Cardiac fibroblast (primary cell): ENCODE data around the gene UBE4B.

Source experiments
- DNase-seq, 2 donors: peaks; one replicate each; pipeline versions ENCODE4 v3.0.0 to v3.0.0-alpha.2; 2010; ENCODE audit warnings: low read depth in 2 of 2
- H3K4me3 ChIP-seq, 2 donors: replicated peaks in 1 of 2; 1 replicate in 1 of 2; 2 replicates in 1 of 2; pipeline ENCODE4 v1.5.1; 2011; ENCODE audit warnings: low read depth in 2 of 2, low read length in 2 of 2, mild to moderate bottlenecking in 2 of 2, moderate library complexity in 1 of 2
- TF ChIP-seq, protein P1 (sequence below): IDR thresholded peaks from one replicate; pipeline ENCODE4 v1.5.1; 2011; ENCODE audit warnings: low read depth, mild to moderate bottlenecking, low read length, inconsistent platforms

UBE4B gene

GRCh38 chr1:10045480-10046355 is 13.0 kb downstream of the UBE4B start:
- TF ChIP-seq, protein P1, sequence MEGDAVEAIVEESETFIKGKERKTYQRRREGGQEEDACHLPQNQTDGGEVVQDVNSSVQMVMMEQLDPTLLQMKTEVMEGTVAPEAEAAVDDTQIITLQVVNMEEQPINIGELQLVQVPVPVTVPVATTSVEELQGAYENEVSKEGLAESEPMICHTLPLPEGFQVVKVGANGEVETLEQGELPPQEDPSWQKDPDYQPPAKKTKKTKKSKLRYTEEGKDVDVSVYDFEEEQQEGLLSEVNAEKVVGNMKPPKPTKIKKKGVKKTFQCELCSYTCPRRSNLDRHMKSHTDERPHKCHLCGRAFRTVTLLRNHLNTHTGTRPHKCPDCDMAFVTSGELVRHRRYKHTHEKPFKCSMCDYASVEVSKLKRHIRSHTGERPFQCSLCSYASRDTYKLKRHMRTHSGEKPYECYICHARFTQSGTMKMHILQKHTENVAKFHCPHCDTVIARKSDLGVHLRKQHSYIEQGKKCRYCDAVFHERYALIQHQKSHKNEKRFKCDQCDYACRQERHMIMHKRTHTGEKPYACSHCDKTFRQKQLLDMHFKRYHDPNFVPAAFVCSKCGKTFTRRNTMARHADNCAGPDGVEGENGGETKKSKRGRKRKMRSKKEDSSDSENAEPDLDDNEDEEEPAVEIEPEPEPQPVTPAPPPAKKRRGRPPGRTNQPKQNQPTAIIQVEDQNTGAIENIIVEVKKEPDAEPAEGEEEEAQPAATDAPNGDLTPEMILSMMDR = no peak
- H3K4me3 ChIP-seq = no peak overlapping the region
- DNase-seq = peak; percentile 24 to 62

DNA sequence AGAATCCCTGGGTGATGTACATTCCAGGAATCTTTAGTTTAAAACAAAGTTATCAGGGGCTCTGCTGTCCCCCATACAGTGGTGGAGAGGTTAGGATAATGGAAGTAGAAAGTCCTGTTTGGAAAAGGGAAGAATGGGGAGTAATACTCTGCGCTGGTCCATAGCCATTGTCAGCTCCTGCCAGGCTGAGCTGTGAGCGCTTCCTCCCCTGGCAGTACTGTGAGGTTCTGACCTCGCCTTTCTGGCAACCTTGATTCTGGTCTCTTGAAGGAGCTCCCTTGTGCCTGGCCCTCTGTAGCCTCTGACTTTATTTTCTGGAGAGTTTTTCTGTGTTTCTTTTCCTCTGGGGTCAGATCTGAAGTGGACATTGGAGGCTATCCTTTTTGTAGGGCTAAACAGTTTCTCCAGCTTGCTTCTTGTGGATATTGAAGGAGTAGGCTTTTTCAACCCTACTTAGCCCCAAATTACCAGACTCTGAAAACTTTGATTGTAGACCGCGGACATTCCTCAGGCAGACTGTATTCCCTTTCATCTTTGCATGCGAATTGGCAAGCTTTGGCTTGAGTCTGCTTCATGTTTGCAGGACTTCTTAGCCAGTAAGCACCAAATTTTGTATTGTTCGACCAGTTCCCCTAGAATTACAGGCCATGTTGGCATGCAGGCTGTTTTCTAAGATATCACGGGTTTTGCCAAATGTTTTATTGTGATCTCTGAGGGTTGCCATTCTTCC is 13.8 kb downstream of the UBE4B start:
- TF ChIP-seq, protein P1 = no peak
- DNase-seq = peak in 1 of 2 donors; percentile 50
- no peak overlapping the region for H3K4me3 ChIP-seq

GRCh38 chr1:10048601-10049000 is 15.8 kb downstream of the UBE4B start:
- TF ChIP-seq, protein P1 = no peak
- no peak overlapping the region for H3K4me3 ChIP-seq
- DNase-seq = no peak

DNA sequence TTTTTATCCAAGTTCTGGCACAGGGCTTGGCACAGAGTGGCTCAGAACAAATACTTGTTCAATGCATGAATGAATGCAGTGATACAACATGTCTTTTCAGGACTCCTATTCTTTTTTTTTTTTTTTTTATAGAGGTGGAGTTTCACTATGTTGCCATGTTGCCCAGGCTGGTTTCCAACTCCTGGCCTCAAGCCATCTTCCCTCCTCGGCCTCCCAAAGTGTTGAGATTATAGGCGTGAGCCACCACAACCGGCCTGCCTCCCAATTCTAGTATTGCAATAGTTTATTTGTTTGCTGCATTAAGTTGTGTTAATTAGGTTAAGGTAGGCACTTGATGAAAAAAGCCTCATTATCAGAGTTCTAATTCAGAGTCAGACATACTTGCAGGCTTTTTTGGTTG is 17.9 kb downstream of the UBE4B start:
- no peak overlapping the region for H3K4me3 ChIP-seq
- TF ChIP-seq, protein P1 = no peak
- DNase-seq = peak in 1 of 2 donors; percentile 31

DNA sequence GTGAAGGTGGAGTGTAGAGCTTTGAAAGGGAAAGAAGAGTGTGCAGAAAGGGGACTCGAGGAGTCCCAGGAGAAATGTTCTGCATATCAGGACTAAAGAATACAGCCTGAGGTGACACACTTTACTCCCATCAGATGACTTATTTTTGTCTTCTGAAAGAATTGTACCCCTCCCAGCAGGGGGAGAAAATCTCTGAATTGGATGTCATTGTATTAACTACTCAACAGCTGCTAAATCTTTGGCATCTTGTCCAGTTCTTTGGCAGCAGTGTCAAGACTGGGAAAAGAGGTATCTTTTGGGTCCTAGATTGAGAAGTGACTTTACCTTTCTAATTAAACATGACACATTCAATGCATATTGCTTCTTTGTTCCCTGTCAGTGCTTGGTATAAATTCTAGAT is 18.9 kb downstream of the UBE4B start:
- no peak for DNase-seq
- H3K4me3 ChIP-seq = no peak overlapping the region
- TF ChIP-seq, protein P1 = no peak

DNA sequence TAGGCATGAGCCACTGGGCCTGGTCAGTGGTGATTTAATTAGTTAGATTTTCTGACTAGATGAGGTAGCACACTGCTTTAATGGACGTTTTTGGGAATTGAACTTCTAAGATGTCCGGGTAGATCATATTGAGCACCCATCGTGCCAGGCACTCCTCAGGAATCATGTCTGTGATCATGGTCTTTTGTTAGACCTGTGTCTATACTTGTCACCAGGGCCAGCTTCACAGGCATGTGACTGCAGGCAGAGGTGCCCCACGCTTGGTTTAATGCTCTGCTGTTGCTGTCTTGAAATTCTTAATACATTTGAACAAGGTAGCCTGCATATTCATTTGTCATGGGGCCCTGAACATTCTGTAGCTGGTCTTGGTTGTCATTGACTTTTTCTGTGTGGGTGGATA is 19.6 kb downstream of the UBE4B start:
- TF ChIP-seq, protein P1 = no peak
- no peak overlapping the region for H3K4me3 ChIP-seq
- DNase-seq = no peak
